Ovary (tissue), 9 donors: ENCODE data around the gene RGS6. TPM values are rescaled to one million over a fixed set of nuclear protein-coding genes. Genes with fewer than 3 reads are reported as not detected.
"Not testable (repeated sequence)": the region's sequence is repeated elsewhere in the genome, so short reads cannot be mapped to it uniquely, and the experiment has no call there.

Experiments used
- DNase-seq, 5 donors: peaks; one replicate each; pipeline ENCODE4 v3.0.0-alpha.2; 2019 to 2020
- H3K27ac ChIP-seq, 2 donors: fragments of 200-600 bp; one replicate each; pipeline versions ENCODE4 v1.5.1 to v1.8.0; 2019 to 2022
- H3K27me3 ChIP-seq: fragments of 200-600 bp; one replicate; pipeline ENCODE4 v1.8.0; 2022
- H3K36me3 ChIP-seq: fragments of 200-600 bp; sonication (generic); one replicate; pipeline ENCODE4 v1.5.1; 2019
- H3K4me1 ChIP-seq: one replicate; pipeline ENCODE4 v1.8.1; 2013; ENCODE audit warnings: mild to moderate bottlenecking, moderate library complexity; ENCODE audit not compliant: insufficient read depth
- H3K4me3 ChIP-seq: fragments of 200-600 bp; sonication (generic); one replicate; pipeline ENCODE4 v1.5.1; 2017
- H3K9me3 ChIP-seq, 2 donors: fragments of 200-600 bp in 1 of 2; sonication (generic) in 1 of 2; one replicate each; pipeline versions ENCODE4 v1.5.1 to v1.8.1; 2013 to 2019; ENCODE audit warnings: mild to moderate bottlenecking in 1 of 2, moderate library complexity in 1 of 2
- EP300 ChIP-seq: sonication (generic); formaldehyde crosslinking; IDR thresholded peaks from one replicate; pipeline ENCODE4 v1.6.1; 2017; ENCODE audit warnings: antibody characterized with exemption
- POLR2A ChIP-seq: fragments of 450-650 bp; IDR thresholded peaks from one replicate; pipeline ENCODE4 v1.6.1; 2017; ENCODE audit warnings: antibody characterized with exemption, mild to moderate bottlenecking, moderate library complexity
- WGBS, 3 donors: extraction: QIAGEN DNeasy Blood & Tissue Kit in 1 of 3; methylation state at CpG; one replicate each; pipeline versions ENCODE4 v1.1.5 to v1.1.7; 2013 to 2017; 5-methylcytosine and 5-hydroxymethylcytosine counted together
- intact Hi-C, 4 donors: fragments of 100-400 bp; cut with DNase I; formaldehyde crosslinking; loops; one replicate each; pipeline versions ENCODE4 v1.11.0 to v1.15.1; 2022 to 2023
- polyA plus RNA-seq, 2 donors: library from polyadenylated mRNA; stranded (reverse); fragments of 200-250 nt in 1 of 2; fragments of 350-450 nt in 1 of 2; fragmentation: Illumina TruSeq in 1 of 2; extraction: RNeasy Lipid Tissue Mini Kit (QIAGEN cat#74804) in 1 of 2; gene quantifications; one replicate each; pipeline ENCODE4 v1.2.3, GENCODE V29; 2013 to 2014
- total RNA-seq, 7 donors: library from RNA; depleted of rRNA in 2 of 7; stranded (reverse); fragments of >200 nt in 2 of 7; fragmentation: NEBNext Ultra II Directional in 3 of 7; extraction: Animal tissue kit (Norgen Biotek cat#: 25700) in 3 of 7; gene quantifications; one replicate each; pipeline versions ENCODE4 v1.1.0 to v1.2.4, GENCODE V29; 2016 to 2023
- TF ChIP-seq, protein P1 (sequence below), 3 donors: fragments of 450-650 bp in 2 of 3; fragments of 200-600 bp in 1 of 3; IDR thresholded peaks; one replicate each; pipeline versions ENCODE4 v1.5.1 to v1.8.0; 2016 to 2022; ENCODE audit warnings: antibody characterized with exemption in 3 of 3, mild to moderate bottlenecking in 1 of 3
- donor health status: DM: no; HTN: no; CAD: no; lungs with moderate emphysema.
- donor health status: DM: no; HTN: no; CAD: no.
- donor health status: Bipolar disorder and iron deficiency.
- donor health status: DM: yes; HTN: yes; CAD: no.
- donor health status: DM: no; HTN: no; CAD: no.
- donor health status: DM: yes; HTN: yes; CAD: no.

The RGS6 gene
- total and polyA plus RNA-seq, 9 donors: 0.53 to 6.9 (median 1.1) TPM

DNA sequence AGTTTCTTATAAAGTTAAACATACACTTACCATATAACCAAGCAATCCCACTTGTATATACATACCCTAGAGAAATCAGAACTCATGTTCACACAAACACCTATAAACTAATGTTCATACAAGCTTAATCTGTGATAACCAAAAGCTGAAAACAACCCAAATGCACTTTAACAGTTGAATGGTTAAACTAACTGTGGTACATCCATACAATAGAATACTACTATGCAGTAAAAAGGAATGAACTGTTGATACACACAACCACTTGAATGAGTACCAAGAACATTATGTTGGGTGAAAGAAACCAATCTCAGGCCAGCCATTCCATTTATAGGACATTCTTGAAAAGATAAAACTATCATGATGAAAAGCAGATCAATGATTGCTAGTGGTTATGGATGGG is 534.1 kb downstream of the RGS6 start:
- Histone ChIP-seq H3K27ac (no peak overlapping the region), H3K9me3 (no peaks in the 10 kb centered on the region), H3K4me3 (no peak overlapping the region), H3K27me3 (no peaks in the 10 kb centered on the region), H3K36me3 (no peaks in the 10 kb centered on the region), H3K4me1 (no peaks in the 10 kb centered on the region)
- TF ChIP-seq POLR2A: no peak
- TF ChIP-seq EP300: no peak
- TF ChIP-seq, protein P1, sequence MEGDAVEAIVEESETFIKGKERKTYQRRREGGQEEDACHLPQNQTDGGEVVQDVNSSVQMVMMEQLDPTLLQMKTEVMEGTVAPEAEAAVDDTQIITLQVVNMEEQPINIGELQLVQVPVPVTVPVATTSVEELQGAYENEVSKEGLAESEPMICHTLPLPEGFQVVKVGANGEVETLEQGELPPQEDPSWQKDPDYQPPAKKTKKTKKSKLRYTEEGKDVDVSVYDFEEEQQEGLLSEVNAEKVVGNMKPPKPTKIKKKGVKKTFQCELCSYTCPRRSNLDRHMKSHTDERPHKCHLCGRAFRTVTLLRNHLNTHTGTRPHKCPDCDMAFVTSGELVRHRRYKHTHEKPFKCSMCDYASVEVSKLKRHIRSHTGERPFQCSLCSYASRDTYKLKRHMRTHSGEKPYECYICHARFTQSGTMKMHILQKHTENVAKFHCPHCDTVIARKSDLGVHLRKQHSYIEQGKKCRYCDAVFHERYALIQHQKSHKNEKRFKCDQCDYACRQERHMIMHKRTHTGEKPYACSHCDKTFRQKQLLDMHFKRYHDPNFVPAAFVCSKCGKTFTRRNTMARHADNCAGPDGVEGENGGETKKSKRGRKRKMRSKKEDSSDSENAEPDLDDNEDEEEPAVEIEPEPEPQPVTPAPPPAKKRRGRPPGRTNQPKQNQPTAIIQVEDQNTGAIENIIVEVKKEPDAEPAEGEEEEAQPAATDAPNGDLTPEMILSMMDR (IDR thresholded peaks at IDR 0.05): no peak
- intact Hi-C loops: no loop called here
- no peak for DNase-seq

DNA sequence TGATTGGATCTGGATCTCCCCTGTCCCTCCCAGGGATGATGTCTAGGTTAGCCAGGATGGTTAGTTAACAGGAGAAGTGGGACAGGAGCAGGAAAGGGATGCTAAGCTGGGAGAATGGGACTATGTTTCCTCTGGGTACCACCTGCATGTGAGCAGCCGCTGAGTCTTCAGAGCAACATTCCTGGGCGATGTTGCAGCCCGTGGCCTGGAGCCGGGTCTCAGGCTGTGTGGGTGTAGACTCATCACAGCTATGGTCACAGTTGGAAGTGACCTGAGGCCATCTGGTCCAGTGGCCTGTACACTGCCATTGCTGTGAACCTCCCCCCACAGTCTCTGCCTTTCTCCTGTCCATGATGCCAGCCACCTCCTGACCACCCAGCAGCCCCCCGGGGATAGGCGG is 539.1 kb downstream of the RGS6 start:
- H3K9me3 ChIP-seq: no peaks in the 10 kb centered on the region
- no peak for DNase-seq
- H3K27ac ChIP-seq: no peak overlapping the region
- WGBS, 3 donors: 88 to 91% (median 89%) methylated on average over 6 of the region's 6 CpGs
- H3K36me3 ChIP-seq: no peaks in the 10 kb centered on the region
- H3K4me3 ChIP-seq: no peak overlapping the region
- no peaks in the 10 kb centered on the region for H3K4me1 ChIP-seq
- TF ChIP-seq, protein P1 (IDR thresholded peaks at IDR 0.05): no peak
- no peak for TF ChIP-seq POLR2A
- no peak for TF ChIP-seq EP300
- no peaks in the 10 kb centered on the region for H3K27me3 ChIP-seq
- intact Hi-C loops: no loop called here

DNA sequence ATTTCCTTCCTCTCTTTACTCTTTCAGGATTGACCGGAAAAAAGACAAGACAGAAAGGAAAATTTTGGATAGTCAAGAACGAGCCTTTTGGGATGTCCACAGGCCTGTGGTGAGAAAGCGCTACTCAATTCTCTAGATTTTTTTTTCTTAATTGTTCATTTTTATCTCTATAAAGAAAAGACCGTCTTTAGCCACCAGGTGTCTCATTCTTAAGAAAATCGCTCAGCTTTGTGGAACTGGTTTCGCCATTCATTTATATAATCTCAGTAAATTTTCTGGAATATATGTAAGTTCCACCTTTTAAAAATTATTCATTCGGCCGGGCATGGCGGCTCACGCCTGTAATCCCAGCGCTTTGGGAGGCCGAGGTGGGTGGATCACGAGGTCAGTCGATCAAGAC is 540.6 kb downstream of the RGS6 start:
- Histone ChIP-seq H3K36me3 (no peaks in the 10 kb centered on the region), H3K4me3 (no peak overlapping the region), H3K27me3 (no peaks in the 10 kb centered on the region), H3K27ac (no peak overlapping the region), H3K4me1 (no peaks in the 10 kb centered on the region), H3K9me3 (no peaks in the 10 kb centered on the region)
- no peak for DNase-seq
- 90 to 92% (median 91%) methylated on average over 14 of the region's 14 CpGs for WGBS, 3 donors
- TF ChIP-seq POLR2A: no peak
- TF ChIP-seq, protein P1 (IDR thresholded peaks at IDR 0.05): no peak
- TF ChIP-seq EP300: no peak
- intact Hi-C loops: no loop called here

DNA sequence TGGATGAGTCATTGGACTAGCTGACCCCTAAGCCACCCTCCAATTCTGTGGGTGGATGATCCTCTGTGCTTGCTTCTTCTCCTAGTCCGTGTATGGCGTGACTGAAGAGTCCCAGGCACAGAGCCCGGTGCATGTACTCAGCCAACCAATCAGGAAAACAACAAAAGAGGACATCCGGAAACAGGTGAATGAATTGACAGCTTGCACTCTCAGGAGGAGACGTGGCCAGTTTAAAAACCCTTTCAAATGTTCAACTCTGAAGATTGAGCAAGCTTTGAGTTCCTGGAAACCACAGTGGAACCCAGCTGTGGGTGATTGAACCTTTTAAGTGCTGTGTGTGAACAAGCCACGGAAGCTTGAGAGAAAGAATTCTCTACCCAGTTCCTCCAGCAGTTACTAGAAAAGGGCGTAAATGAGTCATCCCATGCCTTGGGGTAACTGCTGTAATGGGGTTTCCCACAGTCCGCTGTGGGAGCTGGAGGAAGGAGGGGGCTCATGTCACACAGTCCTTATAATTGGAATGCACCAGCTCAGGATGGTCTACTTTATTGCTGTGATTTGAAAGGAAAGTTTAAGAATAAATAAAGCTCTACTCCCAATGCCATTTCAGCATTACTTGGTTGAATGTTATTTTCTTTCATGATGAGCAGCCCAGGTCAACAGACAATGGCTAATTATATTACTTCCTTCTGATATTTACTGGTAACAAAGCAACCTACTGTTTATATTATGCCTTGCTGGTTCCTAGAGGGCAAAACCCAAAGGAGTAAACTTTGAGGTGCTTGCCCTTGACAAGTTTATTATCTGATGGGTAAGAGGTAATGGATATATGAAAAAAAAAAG is 544.6 kb downstream of the RGS6 start:
- Histone ChIP-seq H3K4me1 (no peaks in the 10 kb centered on the region), H3K27ac (no peak overlapping the region), H3K27me3 (no peaks in the 10 kb centered on the region), H3K36me3 (no peaks in the 10 kb centered on the region), H3K9me3 (no peaks in the 10 kb centered on the region), H3K4me3 (no peak overlapping the region)
- TF ChIP-seq, protein P1 (IDR thresholded peaks at IDR 0.05): no peak
- TF ChIP-seq POLR2A: no peak
- intact Hi-C loops: no loop called here
- DNase-seq: no peak
- 61 to 64% (median 64%) methylated on average over 8 of the region's 8 CpGs for WGBS, 3 donors

DNA sequence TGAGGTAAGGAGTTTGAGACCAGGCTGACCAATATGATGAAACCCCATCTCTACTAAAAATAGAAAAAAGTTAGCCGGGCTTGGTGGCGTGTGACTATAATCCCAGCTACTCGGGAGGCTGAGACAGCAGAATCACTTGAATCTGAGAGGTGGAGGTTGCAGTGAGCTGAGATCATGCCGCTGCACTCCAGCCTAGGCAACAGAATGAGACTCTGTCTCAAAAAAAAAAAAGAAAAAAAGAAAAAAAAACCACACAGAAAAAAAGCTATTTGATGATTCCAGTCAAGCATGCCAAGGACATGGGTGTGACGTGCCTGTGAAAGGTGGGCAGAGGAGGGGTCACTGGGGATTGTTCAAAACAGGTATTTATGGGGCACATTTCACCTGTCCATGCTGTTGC is 545.3 kb downstream of the RGS6 start:
- H3K9me3 ChIP-seq, DNase-seq, H3K36me3 ChIP-seq, H3K27me3 ChIP-seq, intact Hi-C loops, H3K27ac ChIP-seq, H3K4me3 ChIP-seq, H3K4me1 ChIP-seq: not testable (repeated sequence)
- 68 to 79% (median 75%) methylated on average over 5 of the region's 5 CpGs for WGBS, 3 donors
